Lower leg skin (tissue), 4 donors: Measurements from ENCODE around the gene RUNX1. TPM values are rescaled to one million over a fixed set of nuclear protein-coding genes. Genes with fewer than 3 reads are reported as not detected.

ENCODE experiments used
- DNase-seq, 2 donors: peaks; one replicate each; pipeline ENCODE4 v3.0.0-alpha.2; 2019; ENCODE audit warnings: low spot score in 2 of 2
- H3K4me3 ChIP-seq: fragments of 200-600 bp; sonication (generic); 2 replicates; pipeline ENCODE4 v1.5.1; 2017; ENCODE audit warnings: mild to moderate bottlenecking, low read depth; ENCODE audit not compliant: poor library complexity, severe bottlenecking
- CTCF ChIP-seq, 3 donors: fragments of 450-650 bp; IDR thresholded peaks; one replicate each; pipeline ENCODE4 v1.5.1; 2016; ENCODE audit warnings: antibody characterized with exemption in 3 of 3, mild to moderate bottlenecking in 3 of 3, moderate library complexity in 2 of 3
- POLR2A ChIP-seq, 2 donors: fragments of 450-650 bp; IDR thresholded peaks; one replicate each; pipeline ENCODE4 v1.6.1; 2016 to 2017; ENCODE audit warnings: antibody characterized with exemption in 2 of 2, mild to moderate bottlenecking in 1 of 2, moderate library complexity in 1 of 2
- WGBS, 2 donors: methylation state at CpG; one replicate each; pipeline ENCODE4 v1.1.5; 2018; 5-methylcytosine and 5-hydroxymethylcytosine counted together
- intact Hi-C: fragments of 100-400 bp; cut with DNase I; formaldehyde crosslinking; loops from one replicate; pipeline ENCODE4 v1.15.0; 2023; ENCODE audit warnings: low total_unique reads
- total RNA-seq, 4 donors: library from RNA; depleted of rRNA; stranded (reverse); fragments of >200 nt; gene quantifications; one replicate each; pipeline ENCODE4 v1.1.0, GENCODE V29; 2016

RUNX1 gene
- total RNA-seq, 4 donors from 2014 or later: 7.3 to 29.1 (median 18.1) TPM

- WGBS, 2 donors: 91 to 94% methylated on average over 2 of the region's 2 CpGs
- TF ChIP-seq POLR2A (IDR thresholded peaks at IDR 0.05) (no peak), CTCF (IDR thresholded peaks at IDR 0.05) (no peak)
- intact Hi-C loops: no loop called here
- H3K4me3 ChIP-seq: no peak overlapping the region
- no peak for DNase-seq
Measured at GRCh38 chr21:34803782-34804370, 245.2 kb downstream of the RUNX1 start.

GRCh38 chr21:34802180-34802899 lies 246.8 kb downstream of the RUNX1 start:
- intact Hi-C loops: no loop called here
- WGBS, 2 donors: 86 to 97% methylated on average over 1 of the region's 1 CpG
- TF ChIP-seq POLR2A (IDR thresholded peaks at IDR 0.05) (no peak), CTCF (IDR thresholded peaks at IDR 0.05) (no peak)
- H3K4me3 ChIP-seq: no peak overlapping the region
- DNase-seq: peak in 1 of 2 donors; percentile 15

- H3K4me3 ChIP-seq: no peak overlapping the region
- no peak for DNase-seq
- 65 to 72% methylated on average over 2 of the region's 2 CpGs for WGBS, 2 donors
- intact Hi-C loops: no loop called here
- no peak for TF ChIP-seq CTCF (IDR thresholded peaks at IDR 0.05)
- no peak for TF ChIP-seq POLR2A (IDR thresholded peaks at IDR 0.05)
Measured at GRCh38 chr21:34801519-34802132, 247.5 kb downstream of the RUNX1 start.

GRCh38 chr21:34800797-34801518 lies 248.1 kb downstream of the RUNX1 start:
- no peak overlapping the region for H3K4me3 ChIP-seq
- WGBS, 2 donors: 43 to 47% methylated on average over 7 of the region's 7 CpGs
- intact Hi-C loops: no loop called here
- DNase-seq: no peak
- TF ChIP-seq POLR2A (IDR thresholded peaks at IDR 0.05) (no peak), CTCF (IDR thresholded peaks at IDR 0.05) (no peak)

- no peak for DNase-seq
- WGBS, 2 donors: 94 to 95% methylated on average over 6 of the region's 6 CpGs
- no peak overlapping the region for H3K4me3 ChIP-seq
- intact Hi-C loops: no loop called here
- TF ChIP-seq CTCF (IDR thresholded peaks at IDR 0.05) (no peak), POLR2A (IDR thresholded peaks at IDR 0.05) (no peak)
Measured at GRCh38 chr21:34799092-34799491, 250.0 kb downstream of the RUNX1 start.
